Activated gamma-delta T cell treated with anti-CD3 and anti-CD28 coated beads, Interleukin-2, amount 50 U/mL, for 16 hours (primary cell): Measurements from ENCODE around the gene SGTA.

Source experiments
- DNase-seq: peaks from one replicate; pipeline ENCODE4 v3.0.0-alpha.2; 2020; ENCODE audit warnings: low read depth

The SGTA gene

DNA sequence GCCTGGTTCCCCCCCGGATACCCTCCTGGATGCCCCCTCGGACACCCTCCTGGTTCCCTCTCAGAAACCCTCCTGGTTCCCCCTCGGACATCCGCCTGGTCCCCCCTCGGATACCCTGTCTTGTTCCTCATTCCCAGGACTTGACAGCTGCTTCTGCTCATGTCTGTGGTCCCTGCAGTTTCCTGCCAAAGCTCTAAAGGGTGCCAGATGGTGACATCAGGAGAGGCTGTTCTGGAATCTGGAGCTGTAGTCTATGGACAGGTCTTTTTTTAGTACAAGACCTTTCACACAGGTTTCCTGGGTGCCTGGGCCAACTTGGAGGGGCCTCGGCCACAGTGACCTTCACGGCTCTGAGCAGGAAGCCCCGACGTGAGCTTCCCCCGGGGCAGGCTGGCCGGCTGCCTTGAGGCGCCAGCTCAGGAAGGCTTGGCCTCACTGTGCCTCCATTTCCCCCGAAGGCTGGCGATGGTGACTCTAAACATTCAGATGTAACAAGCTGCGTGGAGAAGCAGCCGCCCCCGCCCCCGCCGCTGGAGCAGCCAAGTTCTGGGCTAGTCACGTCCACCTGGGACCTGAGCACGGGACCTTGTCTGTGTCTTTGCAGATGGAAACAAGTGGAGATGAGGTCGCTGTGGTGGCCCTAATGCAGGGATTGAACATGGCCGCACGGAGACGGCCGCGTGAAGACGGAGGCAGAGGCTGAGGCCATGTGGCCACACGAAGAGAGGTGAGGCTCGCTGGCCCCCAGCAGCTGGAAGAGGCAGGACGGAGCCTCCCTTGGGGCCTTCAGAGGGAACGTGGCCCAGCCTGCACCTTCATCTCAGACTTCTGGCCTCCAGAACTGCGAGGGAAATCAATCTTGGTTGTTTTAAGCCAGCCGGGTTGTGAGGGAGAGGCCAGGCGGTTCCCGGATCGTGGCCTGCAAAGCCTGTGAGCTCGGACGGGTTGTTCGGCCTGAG lies 12.7 kb downstream of the SGTA start:
- DNase-seq: no peak

DNA sequence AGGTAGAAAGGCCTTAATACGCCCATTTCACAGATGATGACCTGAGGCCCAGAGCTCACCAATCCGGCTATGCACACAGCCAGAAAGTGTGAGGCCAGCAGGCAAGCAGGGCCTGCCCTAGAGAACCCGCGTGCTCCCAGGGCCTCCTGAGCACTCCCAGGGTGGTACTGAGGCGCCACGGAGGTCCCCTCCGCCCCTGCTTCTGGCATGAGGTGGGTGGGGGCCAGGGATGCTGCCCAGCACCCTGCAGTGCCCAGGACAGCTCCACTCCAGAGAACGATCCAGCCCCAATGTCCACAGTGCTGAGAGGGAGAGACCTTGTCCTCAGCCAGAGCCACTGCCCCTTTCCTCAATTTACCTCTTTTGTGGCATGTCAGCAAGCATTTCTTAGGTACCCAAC lies 13.9 kb downstream of the SGTA start:
- DNase-seq: no peak

DNA sequence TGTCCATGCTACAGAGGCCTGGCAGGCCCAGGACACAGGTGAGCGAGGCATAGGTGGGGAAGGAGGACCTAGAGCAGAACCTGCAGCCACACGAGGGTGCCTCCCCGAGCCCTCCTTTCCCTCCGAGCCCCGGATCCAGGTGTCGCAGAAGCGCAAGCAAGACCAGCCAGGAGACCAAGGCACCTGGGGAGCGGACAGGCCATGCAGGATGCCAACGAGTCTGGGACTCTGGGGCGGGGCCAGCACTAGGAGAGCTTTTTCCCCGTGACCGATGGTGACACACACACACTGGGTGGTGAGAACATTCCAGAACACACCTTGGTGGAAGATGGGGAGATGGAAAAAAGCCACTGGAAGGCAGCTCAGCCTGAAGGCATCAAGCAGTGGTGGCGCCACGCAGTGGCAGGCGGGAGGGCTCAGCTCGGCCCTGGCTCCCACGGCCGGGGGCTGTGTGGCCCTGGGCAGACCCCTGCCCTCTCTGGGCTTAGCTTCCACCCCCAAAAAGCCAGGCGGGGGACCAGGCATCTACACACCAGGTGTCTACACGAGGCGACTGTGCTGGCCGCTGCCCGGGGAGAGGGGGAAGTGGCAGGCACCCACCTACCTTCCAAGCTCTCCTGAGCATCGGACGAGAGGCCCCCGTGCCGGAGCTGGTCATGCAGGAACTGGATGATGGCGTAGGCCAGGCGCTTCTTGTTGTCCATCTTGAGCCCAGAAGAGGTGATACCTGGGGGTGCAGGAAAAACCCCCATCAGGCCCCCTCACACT lies 14.5 kb downstream of the SGTA start:
- no peak for DNase-seq

DNA sequence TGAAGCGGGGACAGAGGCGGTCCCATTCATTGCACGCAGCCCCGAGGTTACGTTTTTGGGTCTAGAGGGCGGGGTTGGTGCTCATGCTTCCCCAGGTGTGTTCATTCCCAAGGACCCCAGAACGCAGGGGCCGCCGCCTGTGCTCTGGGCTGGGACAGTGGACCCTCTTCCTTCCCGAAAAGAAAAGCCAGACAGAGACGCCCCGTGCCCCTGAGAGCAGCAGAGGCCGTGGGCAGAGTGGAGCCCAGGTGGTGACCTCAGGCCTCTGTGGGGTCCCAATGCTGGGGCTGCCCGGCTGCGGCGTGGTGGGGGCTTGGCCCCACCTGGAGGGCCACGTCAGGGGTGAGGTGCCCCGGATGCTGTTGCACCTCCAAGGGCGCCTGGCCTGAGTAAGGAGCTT lies 15.4 kb downstream of the SGTA start:
- DNase-seq: no peak

DNA sequence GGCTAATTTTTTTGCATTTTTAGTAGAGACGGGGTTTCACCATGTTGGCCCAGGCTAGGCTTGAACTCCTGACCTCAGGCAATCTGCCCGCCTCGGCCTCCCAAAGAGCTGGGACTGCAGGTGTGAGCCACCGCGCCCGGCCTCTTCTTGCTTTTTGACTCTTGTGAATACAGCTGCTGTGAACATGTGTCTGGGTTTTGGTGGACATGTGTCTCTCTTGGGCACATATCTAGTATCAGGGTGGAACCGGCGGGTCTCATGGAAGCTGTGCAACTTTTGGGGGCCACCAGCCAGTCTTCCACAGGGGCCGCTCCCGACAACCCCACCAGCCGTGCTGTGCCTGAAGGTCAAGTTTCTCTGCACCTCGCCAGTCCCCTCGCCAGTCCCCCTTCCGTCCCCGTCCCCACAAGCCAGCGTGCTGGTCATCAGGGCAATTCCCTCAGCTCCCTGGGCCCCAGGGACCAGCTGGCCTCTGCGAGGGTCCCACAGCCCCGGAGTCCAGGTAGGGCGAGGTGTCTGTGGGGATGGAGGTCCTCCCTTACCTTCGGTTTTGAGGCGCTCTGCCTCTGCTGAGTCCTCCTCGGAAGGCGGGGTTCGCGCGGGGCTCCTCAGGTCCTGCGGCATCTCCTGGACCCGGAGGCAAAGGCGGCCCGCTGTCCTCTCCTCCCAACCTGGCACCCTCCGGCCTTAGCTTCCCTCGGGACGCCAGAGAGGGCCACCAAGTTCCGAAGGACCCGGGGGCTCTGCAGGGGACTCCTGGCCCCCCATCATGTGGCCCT lies 16.3 kb downstream of the SGTA start:
- no peak for DNase-seq

DNA sequence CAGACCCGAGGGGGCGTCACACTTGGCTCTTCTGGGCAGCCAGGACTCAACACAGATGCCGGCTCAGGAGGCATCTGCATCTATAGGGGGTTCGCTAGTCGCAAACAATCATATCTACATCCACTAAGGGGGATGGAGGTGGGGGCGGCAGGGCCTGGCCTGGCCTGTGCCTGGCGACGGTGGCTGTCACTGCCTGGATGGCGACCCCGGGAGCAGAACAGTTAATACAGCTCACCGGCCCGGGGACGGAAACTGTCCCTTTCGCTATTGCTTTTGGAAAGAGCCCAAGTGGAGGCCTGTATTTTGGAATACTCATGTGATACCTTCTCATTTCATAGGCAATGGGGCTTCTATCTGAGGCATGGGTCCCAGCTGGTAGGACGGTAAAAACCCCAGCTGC lies 17.7 kb downstream of the SGTA start:
- DNase-seq: no peak

DNA sequence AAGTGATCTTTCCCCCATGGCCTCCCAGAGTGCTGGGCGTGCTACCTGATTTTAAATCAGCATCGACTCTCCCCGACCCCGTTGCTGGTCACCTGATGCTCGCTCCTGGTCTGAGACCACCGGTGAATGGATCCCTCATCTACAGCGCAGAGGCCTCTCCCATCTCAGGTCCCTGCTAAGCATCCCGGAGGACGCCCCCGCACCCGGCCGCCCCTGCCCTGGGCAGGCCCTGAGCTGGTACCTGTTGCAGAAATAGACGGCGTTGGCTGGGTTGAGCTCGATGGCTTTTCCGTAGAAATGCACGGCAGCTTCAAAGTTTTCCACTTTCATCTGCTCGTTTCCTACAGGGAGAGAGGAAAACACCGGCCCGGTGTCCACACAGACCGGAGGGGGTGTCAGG lies 18.1 kb downstream of the SGTA start:
- DNase-seq: no peak

DNA sequence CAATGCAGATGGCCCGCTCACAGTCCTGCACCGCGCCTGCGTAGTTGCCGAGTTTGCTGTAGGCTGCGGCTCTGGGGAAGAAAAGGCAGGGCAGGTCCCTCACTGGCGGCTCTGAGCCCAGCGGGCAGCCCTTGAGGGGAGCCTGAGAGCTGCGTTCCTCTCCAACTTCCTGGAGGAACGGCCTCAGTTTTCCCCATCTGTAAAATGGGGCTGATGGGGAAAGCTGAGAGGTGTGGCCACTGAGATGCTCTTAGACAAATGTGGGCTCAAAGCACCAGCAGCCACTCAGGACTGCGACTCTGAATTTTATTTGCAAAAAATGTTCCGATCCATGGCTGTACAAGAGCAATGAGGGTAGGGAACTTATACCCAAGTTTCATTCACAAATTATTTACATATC lies 19.4 kb downstream of the SGTA start:
- DNase-seq: no peak

DNA sequence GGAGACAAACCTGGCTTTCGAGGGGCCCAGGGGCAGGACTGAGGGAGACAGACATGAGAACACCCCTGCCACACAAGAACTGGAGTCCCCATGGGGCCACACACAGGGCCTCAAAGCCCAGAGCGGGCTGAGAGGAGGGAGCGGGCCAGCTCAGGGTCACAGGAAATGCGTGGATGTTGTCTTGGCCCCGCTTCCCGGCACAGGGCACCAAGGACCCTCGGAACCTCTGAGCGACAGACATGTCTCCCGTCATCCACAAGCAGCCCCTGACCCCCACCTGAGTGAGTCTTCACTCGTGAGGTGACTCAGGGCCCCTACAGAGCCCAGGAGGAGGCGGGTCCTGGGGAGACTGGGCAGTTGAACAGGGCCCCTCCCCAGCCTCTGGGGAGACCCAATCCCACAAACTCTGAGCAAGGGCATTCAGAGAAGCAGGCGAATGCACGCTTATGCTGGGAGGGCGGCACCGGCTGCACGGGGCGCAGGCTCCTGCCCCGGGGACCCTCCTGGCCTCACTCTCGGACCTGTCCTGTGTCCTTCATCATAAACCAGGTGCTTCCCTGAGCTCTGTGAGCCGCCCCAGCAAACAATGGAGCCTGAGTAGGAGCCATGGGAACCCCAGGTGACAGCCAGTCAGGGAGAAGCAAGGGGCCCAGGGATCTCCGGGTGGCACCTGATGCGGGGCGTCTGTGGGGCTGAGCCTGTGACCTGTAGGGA lies 20.1 kb downstream of the SGTA start:
- DNase-seq: no peak

DNA sequence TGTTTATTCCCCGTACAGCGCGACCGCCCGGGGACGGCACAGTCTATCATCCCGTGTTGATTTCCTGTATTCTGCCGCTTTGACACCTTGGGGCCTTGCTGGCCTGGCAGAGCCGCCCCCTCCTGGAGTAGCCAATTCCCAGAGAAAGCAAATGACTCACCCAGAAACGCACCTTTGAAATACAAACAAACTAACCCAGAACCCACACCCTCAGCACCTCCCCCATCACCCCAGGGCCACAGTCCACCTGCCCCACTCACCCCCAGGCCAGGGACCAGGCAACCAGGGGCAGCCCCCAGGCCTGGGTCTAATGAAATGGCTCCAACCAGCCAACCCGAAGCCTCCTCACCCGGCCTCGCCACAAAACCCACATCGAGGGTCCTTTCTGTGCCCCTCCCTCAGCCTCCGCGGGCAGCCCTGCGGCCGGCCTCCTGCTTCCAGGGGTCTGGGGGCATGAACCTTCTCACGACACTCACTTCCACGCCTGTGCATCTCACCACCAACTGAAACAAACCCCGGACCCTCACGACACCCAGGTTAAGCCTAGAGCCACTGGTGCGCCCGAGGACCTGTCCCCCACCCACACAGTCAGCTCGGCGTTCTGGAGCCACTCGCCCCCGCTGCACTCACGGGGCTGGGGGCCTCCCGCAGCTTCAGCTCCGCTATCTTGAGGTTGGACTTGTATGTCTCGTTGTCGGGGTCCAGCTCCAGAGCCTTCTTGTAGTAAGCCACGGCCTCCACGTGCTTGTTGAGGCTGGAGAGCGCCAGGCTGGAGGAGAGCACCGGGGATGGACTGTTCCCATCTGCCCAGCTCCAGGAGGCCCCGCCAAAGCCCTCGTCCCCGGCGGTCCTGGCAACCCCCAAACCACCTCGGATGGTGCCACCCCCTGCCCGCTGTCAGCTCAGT lies 20.9 kb downstream of the SGTA start:
- DNase-seq: no peak

DNA sequence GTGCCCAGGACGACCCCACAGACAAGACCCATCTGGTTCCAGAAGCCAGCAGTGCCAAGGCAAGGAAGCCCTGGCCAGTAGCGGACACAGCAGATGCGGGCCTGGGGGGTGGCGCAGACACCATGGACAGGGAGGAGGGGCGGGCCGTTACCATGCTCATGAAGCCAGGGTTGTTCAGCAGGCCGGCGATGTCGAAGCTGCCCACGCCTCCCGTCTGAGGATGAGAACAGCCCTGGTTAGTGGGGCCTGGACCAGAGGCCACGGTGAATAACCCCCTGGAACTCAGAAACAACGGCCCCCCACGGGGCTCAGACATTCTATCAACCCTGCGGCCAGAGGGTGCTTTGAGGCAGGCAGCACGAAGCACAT lies 21.8 kb downstream of the SGTA start:
- no peak for DNase-seq

DNA sequence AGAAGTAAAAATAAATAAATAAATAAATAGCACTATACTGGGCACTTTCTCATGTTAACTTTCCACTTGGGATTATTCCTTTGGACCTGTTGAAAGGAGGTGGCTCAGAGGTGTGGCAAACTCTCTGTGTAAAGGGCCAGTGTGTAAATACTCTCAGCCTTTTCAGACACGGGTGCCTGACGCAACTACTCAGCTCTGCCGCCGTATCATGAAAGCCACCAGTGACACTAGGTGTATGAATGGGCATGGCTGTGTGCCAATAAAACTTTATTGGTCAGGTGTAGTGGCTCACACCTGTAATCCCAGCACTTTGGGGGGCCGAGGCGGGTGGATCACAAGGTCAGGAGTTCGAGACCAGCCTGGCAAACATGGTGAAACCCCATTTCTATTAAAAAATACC lies 23.1 kb downstream of the SGTA start:
- DNase-seq: no peak

DNA sequence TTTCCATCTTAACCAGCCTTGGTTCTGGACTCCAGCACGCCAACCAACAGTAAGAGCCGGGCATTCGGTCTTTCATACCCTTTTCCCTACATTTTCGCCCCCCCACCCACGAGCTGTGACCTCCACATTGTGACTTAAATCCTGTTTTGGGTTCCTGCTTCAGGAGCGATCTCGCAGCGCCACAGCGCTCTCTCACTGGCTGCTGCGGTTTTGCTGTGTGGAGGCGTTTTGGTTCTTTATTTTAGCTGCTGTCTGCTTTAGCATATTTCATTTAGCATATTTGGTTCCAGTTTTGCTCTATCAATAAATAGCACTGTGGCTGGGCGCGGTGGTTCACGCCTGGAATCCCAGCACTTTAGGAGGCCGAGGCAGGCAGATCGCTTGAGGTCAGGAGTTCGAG lies 23.7 kb downstream of the SGTA start:
- no peak for DNase-seq

DNA sequence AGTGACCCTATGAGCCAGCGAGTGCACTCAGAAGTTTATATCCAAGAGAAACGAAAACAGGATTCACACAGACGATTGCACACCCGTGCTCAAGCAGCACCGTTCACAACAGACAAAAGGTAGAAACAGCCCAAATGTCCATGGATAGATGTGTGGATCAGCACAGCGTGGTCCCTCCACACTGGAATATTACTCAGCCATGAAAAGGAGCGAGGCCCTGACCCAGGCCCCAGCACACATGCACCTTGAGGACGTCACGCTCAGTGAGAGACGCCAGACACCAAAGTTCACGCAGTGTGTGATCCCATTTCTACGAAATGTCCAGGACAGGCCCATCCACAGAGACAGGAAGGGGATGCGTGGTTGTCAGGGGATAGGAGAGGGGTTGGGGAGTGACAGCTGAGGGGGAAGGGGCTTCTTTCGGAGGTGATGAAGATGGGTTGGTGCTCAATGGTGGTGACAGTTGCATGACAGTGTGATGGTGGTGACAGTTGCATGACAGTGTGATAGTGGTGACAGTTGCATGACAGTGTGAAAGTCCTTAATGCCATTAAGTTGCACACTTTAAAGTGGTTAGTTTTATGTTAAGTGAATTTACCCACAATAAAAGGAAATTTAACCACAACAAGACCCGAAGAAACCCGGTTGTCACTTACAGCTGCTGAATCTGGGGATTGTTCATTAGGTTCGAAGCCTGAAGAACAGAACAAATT lies 24.3 kb downstream of the SGTA start:
- no peak for DNase-seq

DNA sequence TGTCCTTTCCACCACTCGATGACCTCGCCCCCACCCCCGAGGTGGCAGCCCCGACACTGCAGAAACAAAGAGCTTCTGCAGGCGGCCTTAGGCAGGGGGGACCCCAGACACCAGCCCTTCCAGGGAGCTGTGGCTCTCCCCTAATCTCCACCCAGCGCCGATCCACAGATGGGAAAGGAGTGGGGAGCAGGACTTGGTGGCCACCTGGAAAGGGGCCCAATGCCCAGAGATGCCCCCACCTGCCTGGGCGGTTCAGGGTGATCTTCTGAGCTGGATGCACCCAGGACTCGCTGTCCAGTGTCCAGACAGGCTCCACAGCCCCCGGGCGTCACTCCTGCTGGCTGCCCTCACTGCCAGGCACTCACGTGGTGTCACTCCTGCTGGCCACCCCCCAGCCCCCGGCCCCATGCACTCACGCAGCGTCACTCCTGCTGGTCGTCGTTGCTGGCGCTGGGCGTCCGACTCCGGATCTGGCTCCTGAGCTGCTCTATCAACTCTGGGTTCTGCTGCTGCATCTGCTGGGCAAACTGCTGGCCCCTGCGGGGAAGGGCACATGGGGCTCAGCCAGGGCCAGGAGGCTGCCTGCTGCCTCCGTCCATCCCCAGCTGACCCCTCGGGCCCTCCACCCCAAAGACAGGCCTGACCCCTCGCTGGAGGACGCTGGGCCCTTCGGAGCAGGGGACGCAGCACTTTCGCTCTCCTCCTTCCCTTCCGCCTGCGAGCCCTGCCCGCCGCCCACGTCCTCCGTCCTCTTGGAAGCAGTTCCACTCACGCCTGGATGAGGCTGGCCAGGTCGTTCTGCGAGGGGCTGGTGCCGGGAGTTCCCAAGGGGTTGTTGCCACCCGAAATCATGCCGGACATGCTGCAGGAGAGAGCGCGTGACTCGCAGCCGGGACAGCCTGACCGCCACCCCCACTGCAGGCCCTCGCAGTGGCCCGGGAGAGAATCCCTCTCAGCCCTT lies 25.9 kb downstream of the SGTA start:
- no peak for DNase-seq

DNA sequence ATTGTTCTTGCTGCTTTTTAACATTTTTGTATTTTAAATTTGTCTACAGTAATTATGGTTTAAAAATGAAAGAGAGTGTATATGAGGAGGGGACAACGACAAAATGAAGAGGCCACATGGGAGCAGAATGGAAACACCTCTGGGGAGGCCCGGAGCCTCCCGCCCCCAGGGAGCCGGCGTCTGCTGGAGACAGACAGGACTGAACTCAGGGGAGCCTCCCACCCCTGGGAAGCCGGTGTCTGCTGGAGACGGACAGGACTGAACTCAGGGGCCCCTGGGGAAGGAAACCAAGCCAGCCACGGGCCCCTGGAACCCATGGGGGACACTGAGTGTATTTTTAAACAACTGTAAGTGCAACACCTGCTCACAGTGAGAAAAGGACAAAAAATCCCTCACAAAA lies 26.6 kb downstream of the SGTA start:
- DNase-seq: no peak

DNA sequence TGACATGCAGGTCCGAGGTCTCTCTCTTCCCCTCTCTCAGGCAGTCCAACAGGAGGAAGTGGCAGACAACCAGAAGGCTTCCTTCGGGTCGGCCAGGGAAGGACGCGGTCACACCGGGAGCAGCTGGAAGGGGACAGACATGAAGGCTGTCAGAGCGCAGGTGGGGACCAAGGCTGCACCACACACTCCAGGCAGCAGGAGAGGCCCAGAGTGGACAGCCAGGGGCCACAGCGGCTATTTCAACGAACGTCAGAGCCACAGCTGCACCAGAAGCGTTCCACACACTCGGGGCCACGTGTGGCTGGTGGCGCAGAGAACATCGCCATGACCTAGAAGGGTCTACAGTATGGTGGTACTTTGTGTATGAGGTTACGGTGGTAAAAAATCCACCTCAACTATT lies 27.3 kb downstream of the SGTA start:
- no peak for DNase-seq

DNA sequence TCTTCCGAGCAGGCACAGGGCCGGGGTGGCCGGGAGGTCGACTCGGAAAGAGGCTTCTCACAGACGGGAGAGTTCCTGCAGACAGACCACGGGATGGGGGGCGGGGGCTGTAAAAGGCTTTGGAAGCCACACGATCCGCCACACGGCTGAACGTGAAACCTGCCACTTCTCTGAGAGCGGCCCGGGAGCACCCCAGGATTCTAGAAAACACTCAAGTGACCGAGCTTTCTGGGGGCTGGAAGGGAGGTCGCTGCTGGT lies 27.7 kb downstream of the SGTA start:
- DNase-seq: no peak

DNA sequence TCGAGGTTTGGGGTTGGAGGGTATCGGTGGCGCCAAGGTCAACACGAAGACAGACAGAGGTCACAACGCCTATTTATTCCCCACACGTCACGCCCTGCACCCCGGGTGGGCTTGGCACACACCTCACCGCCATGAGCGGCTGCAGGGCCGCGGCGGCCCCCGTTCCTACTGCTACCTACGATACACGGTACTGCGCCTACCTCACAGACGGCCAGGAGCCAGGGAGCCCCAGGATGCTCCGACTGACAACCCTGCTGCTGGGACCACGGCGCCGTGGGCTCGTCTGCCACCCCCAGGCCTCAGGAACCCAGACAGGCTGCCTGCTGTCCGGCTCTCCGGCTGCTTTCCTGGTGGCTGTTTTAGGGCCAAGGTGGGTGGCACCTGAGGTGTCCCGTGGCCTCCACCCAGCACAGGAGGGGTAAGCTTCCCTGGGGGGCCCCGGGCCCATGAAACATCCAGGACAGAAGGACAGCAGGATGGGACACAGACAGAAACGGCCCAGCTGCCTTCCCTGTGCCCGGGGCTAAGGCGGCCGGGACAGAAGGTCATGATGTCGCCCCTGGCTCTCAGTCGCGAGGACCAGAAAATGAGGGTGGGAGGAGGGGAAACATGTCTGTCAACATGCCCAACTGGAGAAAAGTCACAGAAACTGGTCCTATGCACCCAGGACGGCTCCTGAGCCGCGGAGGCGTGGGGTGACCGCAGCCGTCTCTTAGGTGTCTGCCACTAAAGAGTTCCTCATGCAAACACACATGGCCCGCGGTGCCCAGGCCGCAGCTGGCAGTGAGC lies 28.2 kb downstream of the SGTA start:
- no peak for DNase-seq
